Stomach (tissue), 9 donors: ENCODE measurements around the gene HUNK. TPM values are rescaled to one million over a fixed set of nuclear protein-coding genes. Genes with fewer than 3 reads are reported as not detected.
"Not testable (repeated sequence)": the region's sequence is repeated elsewhere in the genome, so short reads cannot be mapped to it uniquely, and the experiment has no call there.

Experiments
- DNase-seq, 2 donors: peaks; one replicate each; pipeline versions ENCODE4 v3.0.0 to v3.0.0-alpha.2; 2013 to 2019
- H3K27ac ChIP-seq, 5 donors: fragments of 200-600 bp in 4 of 5; sonication (generic) in 4 of 5; one replicate each; pipeline ENCODE4 v1.5.1; 2013 to 2019; ENCODE audit warnings: mild to moderate bottlenecking in 1 of 5, moderate library complexity in 1 of 5
- H3K27me3 ChIP-seq, 3 donors: fragments of 200-600 bp; sonication (generic); one replicate each; pipeline ENCODE4 v1.5.1; 2017 to 2019; ENCODE audit warnings: mixed run types in 1 of 3
- H3K36me3 ChIP-seq, 4 donors: fragments of 200-600 bp; sonication (generic); 1 replicate in 3 of 4; 2 replicates in 1 of 4; pipeline ENCODE4 v1.5.1; 2016 to 2019
- H3K4me1 ChIP-seq, 4 donors: fragments of 200-600 bp; sonication (generic); one replicate each; pipeline ENCODE4 v1.5.1; 2016 to 2019
- H3K4me3 ChIP-seq, 4 donors: fragments of 200-600 bp; sonication (generic) in 3 of 4; one replicate each; pipeline ENCODE4 v1.5.1; 2016 to 2019; ENCODE audit warnings: mild to moderate bottlenecking in 1 of 4
- H3K9me3 ChIP-seq, 4 donors: fragments of 200-600 bp; sonication (generic); one replicate each; pipeline ENCODE4 v1.5.1; 2016 to 2019
- EP300 ChIP-seq: sonication (generic); formaldehyde crosslinking; IDR thresholded peaks from one replicate; pipeline ENCODE4 v1.6.1; 2017; ENCODE audit warnings: antibody characterized with exemption
- POLR2A ChIP-seq, 4 donors: fragments of 450-650 bp; IDR thresholded peaks; one replicate each; pipeline ENCODE4 v1.6.1; 2016; ENCODE audit warnings: antibody characterized with exemption in 4 of 4, control low read depth in 2 of 4, mild to moderate bottlenecking in 1 of 4, moderate library complexity in 1 of 4
- POLR2AphosphoS5 ChIP-seq, 3 donors: sonication (generic); formaldehyde crosslinking; IDR thresholded peaks; one replicate each; pipeline ENCODE4 v1.6.1; 2016; ENCODE audit warnings: antibody characterized with exemption in 3 of 3
- WGBS, 5 donors: extraction: QIAGEN DNeasy Blood & Tissue Kit in 3 of 5; methylation state at CpG; one replicate each; pipeline versions ENCODE4 v1.1.5 to v1.1.7; 2013 to 2018; 5-methylcytosine and 5-hydroxymethylcytosine counted together
- intact Hi-C: fragments of 100-400 bp; cut with DNase I; formaldehyde crosslinking; loops from one replicate; pipeline ENCODE4 v1.15.1; 2023; ENCODE audit warnings: low total_unique reads
- polyA plus RNA-seq, 3 donors: library from polyadenylated mRNA; stranded (reverse); fragments of 200-250 nt; gene quantifications; one replicate each; pipeline ENCODE4 v1.2.3, GENCODE V29; 2013
- total RNA-seq, 5 donors: library from RNA; depleted of rRNA; stranded (reverse); fragments of >200 nt; gene quantifications; one replicate each; pipeline versions ENCODE4 v1.1.0 to v1.2.3, GENCODE V29; 2014 to 2016
- TF ChIP-seq, protein P1 (sequence below), 7 experiments: fragments of 450-650 bp in 4 of 7; fragments of 200-600 bp in 3 of 7; sonication (generic) in 3 of 7; IDR thresholded peaks; one replicate each; pipeline ENCODE4 v1.5.1; 2016 to 2019; ENCODE audit warnings: antibody characterized with exemption in 7 of 7, control low read depth in 2 of 7, mild to moderate bottlenecking in 1 of 7
- donor health status: healthy with polysubstance abuse.
- donor health status: Bipolar disorder and iron deficiency.
- donor health status: healthy.

HUNK gene
- total and polyA plus RNA-seq, 8 donors, result 0.13 to 4.1 (median 1.3) TPM; not detected in 2

- no peak overlapping the region for H3K4me3 ChIP-seq
- peaks cover 0 to 4% (median 0%) of the 10 kb centered on the region in 3 donors for H3K27me3 ChIP-seq
- TF ChIP-seq EP300, result no peak
- TF ChIP-seq, protein P1, sequence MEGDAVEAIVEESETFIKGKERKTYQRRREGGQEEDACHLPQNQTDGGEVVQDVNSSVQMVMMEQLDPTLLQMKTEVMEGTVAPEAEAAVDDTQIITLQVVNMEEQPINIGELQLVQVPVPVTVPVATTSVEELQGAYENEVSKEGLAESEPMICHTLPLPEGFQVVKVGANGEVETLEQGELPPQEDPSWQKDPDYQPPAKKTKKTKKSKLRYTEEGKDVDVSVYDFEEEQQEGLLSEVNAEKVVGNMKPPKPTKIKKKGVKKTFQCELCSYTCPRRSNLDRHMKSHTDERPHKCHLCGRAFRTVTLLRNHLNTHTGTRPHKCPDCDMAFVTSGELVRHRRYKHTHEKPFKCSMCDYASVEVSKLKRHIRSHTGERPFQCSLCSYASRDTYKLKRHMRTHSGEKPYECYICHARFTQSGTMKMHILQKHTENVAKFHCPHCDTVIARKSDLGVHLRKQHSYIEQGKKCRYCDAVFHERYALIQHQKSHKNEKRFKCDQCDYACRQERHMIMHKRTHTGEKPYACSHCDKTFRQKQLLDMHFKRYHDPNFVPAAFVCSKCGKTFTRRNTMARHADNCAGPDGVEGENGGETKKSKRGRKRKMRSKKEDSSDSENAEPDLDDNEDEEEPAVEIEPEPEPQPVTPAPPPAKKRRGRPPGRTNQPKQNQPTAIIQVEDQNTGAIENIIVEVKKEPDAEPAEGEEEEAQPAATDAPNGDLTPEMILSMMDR (IDR thresholded peaks at IDR 0.05), result no peak
- TF ChIP-seq POLR2A (IDR thresholded peaks at IDR 0.05), result no peak
- TF ChIP-seq POLR2AphosphoS5 (IDR thresholded peaks at IDR 0.05), result no peak
- no peaks in the 10 kb centered on the region for H3K36me3 ChIP-seq
- no peaks in the 10 kb centered on the region for H3K9me3 ChIP-seq
- intact Hi-C loops, result no loop called here
- DNase-seq, result no peak
- H3K27ac ChIP-seq, result no peak overlapping the region
- no peaks in the 10 kb centered on the region for H3K4me1 ChIP-seq
- WGBS, 5 donors, result 68 to 79% (median 73%) methylated on average over 4 of the region's 4 CpGs
These were observed 17.6 kb upstream of the HUNK start for GRCh38 chr21:31855180-31855579.

DNA sequence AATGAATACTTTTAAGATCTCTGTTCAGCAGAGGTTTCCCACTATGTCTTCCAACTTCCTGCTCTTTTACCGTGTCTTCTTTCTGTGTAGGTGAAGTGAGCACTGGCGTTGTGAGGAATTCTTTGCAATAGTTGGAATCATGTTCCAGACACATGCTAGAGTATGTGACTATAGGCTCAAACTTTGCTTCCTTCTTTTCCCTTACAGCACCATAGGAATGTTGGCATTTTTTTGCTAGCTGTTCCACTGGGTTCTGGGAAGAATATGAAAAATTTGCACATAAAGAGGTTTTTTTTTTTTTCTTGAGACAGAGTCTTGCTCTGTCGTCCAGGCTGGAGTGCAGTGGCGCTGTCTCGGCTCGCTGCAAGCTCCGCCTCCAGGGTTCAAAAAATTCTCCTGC, 15.7 kb upstream of the HUNK start:
- DNase-seq, result no peak
- Histone ChIP-seq H3K4me1 (no peaks in the 10 kb centered on the region), H3K27ac (no peak overlapping the region), H3K36me3 (no peaks in the 10 kb centered on the region), H3K9me3 (no peaks in the 10 kb centered on the region), H3K27me3 (peaks cover 0 to 13% (median 0%) of the 10 kb centered on the region in 3 donors), H3K4me3 (no peak overlapping the region)
- TF ChIP-seq, protein P1 (IDR thresholded peaks at IDR 0.05), result no peak
- TF ChIP-seq POLR2A (IDR thresholded peaks at IDR 0.05) (no peak), EP300 (no peak)
- intact Hi-C loops, result no loop called here
- WGBS, 5 donors, result 77 to 87% (median 84%) methylated on average over 7 of the region's 7 CpGs

- DNase-seq, H3K36me3 ChIP-seq, H3K4me3 ChIP-seq, H3K9me3 ChIP-seq, intact Hi-C loops, H3K27ac ChIP-seq, H3K4me1 ChIP-seq: not testable (repeated sequence)
- H3K27me3 ChIP-seq, result peaks cover 0 to 13% (median 0%) of the 10 kb centered on the region in 3 donors
- 79 to 89% (median 82%) methylated on average over 7 of the region's 7 CpGs for WGBS, 5 donors
These were observed 15.2 kb upstream of the HUNK start for GRCh38 chr21:31857631-31858030.

GRCh38 chr21:31860851-31861250, 12.0 kb upstream of the HUNK start:
- Histone ChIP-seq H3K9me3 (no peaks in the 10 kb centered on the region), H3K27ac (no peak overlapping the region), H3K27me3 (peaks cover 0 to 9% (median 0%) of the 10 kb centered on the region in 3 donors), H3K4me3 (no peak overlapping the region), H3K36me3 (no peaks in the 10 kb centered on the region), H3K4me1 (peaks cover 0 to 4% (median 2%) of the 10 kb centered on the region in 4 donors)
- intact Hi-C loops, result loop anchor here (5.0 kb wide), 1 partner anchor 401 kb away; no protein-coding TSS in a partner anchor
- 87 to 95% (median 91%) methylated on average over 3 of the region's 3 CpGs for WGBS, 5 donors
- TF ChIP-seq POLR2A (IDR thresholded peaks at IDR 0.05), result no peak
- TF ChIP-seq, protein P1 (IDR thresholded peaks at IDR 0.05), result no peak
- no peak for TF ChIP-seq EP300
- no peak for TF ChIP-seq POLR2AphosphoS5 (IDR thresholded peaks at IDR 0.05)
- DNase-seq, result no peak

GRCh38 chr21:31862078-31862477, 10.7 kb upstream of the HUNK start:
- Histone ChIP-seq H3K36me3 (no peaks in the 10 kb centered on the region), H3K27me3 (peaks cover 0 to 9% (median 0%) of the 10 kb centered on the region in 3 donors), H3K4me3 (no peak overlapping the region), H3K9me3 (no peaks in the 10 kb centered on the region), H3K27ac (no peak overlapping the region), H3K4me1 (peaks cover 0 to 12% (median 5%) of the 10 kb centered on the region in 4 donors)
- no peak for DNase-seq
- WGBS, 5 donors, result 71 to 87% (median 83%) methylated on average over 7 of the region's 7 CpGs
- intact Hi-C loops, result loop anchor here (5.0 kb wide), 1 partner anchor 400 kb away; no protein-coding TSS in a partner anchor
- TF ChIP-seq, protein P1 (IDR thresholded peaks at IDR 0.05), result no peak
- TF ChIP-seq POLR2A (IDR thresholded peaks at IDR 0.05) (no peak), EP300 (no peak)
